Measurements from ENCODE around the gene PTBP2. TPM values are rescaled to one million over a fixed set of nuclear protein-coding genes. Genes with fewer than 3 reads are reported as not detected.

PTBP2 gene
- total RNA-seq, 4 donors from 2014 or later = 42.0 to 90.2 (median 51.2) TPM

GRCh38 chr1:96721053-96721415, 550 bp upstream of the PTBP2 start:
- TF ChIP-seq POLR2A (IDR thresholded peaks at IDR 0.05) (no peak), EP300 (IDR thresholded peaks at IDR 0.05) (no peak), CTCF (IDR thresholded peaks at IDR 0.05) (no peak)
- Histone ChIP-seq H3K4me1 (peaks cover 0 to 24% (median 8%) of the 10 kb centered on the region in 4 donors), H3K27me3 (no peaks in the 10 kb centered on the region), H3K36me3 (peaks cover 0 to 20% (median 0%) of the 10 kb centered on the region in 3 donors), H3K4me3 (peak overlapping the region; percentile 78 to 99 (median 90)), H3K27ac (peak overlapping the region; percentile 95 to 99 (median 96)), H3K9me3 (no peaks in the 10 kb centered on the region)
- DNase-seq (ENCODE audit: low spot score in 2 of 2) = no peak
- WGBS, 2 donors = 19 to 21% methylated on average over 6 of the region's 6 CpGs

DNA sequence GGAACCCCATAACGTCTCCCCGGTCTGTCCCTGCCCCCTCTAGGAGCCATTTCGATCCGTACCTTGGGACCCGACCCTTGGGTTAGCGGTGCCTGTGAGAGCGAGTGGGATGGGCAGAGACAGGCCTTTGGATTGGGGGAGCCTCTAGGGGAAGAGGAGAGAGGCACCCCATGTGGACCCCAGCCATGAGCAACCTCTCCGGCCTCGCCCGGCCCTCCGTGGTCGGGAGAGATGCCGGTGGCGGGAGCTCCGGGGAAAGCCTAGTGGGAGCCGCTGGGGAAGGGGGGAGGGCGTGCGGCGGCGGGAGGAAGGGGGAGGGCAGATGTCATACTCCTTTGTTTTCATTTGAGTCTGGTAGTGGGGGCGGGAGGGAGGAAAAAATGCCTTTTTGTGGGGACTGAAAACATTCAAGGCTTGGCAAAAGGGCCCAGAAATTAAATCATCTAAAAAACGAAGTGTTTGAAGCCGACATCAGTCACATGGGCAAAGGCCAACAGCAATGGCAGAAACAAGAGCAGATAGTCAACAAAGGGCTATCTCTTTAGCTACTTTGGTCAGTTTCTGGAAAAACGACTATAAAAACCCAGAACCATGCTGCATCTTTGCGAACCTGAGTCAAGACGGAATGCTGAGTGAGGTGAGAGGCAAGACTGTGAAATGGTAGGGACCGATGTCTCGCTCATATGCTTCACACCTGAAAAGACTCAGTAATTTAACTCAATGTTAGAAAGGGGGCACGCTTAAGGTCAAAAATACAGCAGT, 758 bp downstream of the PTBP2 start:
- TF ChIP-seq EP300 (IDR thresholded peaks at IDR 0.05) (peak in 1 of 2 donors; percentile 16), POLR2A (IDR thresholded peaks at IDR 0.05) (no peak), CTCF (IDR thresholded peaks at IDR 0.05) (no peak)
- Histone ChIP-seq H3K9me3 (no peaks in the 10 kb centered on the region), H3K27me3 (no peaks in the 10 kb centered on the region), H3K36me3 (peaks cover 0 to 33% (median 0%) of the 10 kb centered on the region in 3 donors), H3K27ac (peak overlapping the region; percentile 95 to 99 (median 96)), H3K4me3 (peak overlapping the region; percentile 78 to 99 (median 90)), H3K4me1 (peaks cover 0 to 30% (median 8%) of the 10 kb centered on the region in 4 donors)
- 0 to 1% methylated on average over 22 to 29 of the region's 29 CpGs for WGBS, 2 donors
- DNase-seq (ENCODE audit: low spot score in 2 of 2) = peak; percentile 38 to 55

DNA sequence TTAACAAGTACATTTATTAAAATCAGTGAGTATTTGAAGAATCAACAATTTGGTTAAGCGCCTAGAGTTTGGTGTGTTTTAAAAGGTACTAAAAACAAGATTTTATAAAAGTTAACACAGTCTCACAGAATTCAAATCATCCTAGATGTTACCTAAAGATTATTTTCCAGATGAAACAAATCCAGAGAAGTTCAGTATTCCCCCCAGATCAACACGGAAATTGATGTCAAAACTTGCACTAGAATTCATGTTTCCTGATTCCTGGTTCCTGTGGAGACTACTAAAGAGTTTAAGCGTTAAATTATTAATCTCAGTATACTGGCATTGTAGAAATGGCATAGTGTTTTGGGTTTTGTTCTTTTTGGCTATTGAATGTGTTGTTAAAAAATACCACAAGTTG, 1.4 kb downstream of the PTBP2 start:
- no peak for TF ChIP-seq POLR2A (IDR thresholded peaks at IDR 0.05)
- TF ChIP-seq CTCF (IDR thresholded peaks at IDR 0.05) = no peak
- TF ChIP-seq EP300 (IDR thresholded peaks at IDR 0.05) = no peak
- no peak for DNase-seq (ENCODE audit: low spot score in 2 of 2)
- Histone ChIP-seq H3K4me1 (peaks cover 0 to 36% (median 8%) of the 10 kb centered on the region in 4 donors), H3K27ac (peak overlapping the region in 3 of 4 donors; percentile 95 to 99 (median 97)), H3K4me3 (peak overlapping the region; percentile 78 to 99 (median 90)), H3K9me3 (no peaks in the 10 kb centered on the region), H3K36me3 (peaks cover 0 to 37% (median 0%) of the 10 kb centered on the region in 3 donors), H3K27me3 (no peaks in the 10 kb centered on the region)
- WGBS, 2 donors = 20 to 21% methylated on average over 3 of the region's 3 CpGs

GRCh38 chr1:96723377-96723776, 1.8 kb downstream of the PTBP2 start:
- H3K27ac ChIP-seq = peak overlapping the region in 3 of 4 donors; percentile 95 to 99 (median 97)
- no peak for DNase-seq (ENCODE audit: low spot score in 2 of 2)
- H3K27me3 ChIP-seq = no peaks in the 10 kb centered on the region

More at GRCh38 chr1:96723377-96723776, 1.8 kb downstream of the PTBP2 start:
- H3K4me3 ChIP-seq = peak overlapping the region in 3 of 4 donors; percentile 86 to 99 (median 95)
- WGBS, 2 donors = 37 to 46% methylated on average over 4 of the region's 4 CpGs
- TF ChIP-seq POLR2A (IDR thresholded peaks at IDR 0.05) (no peak), CTCF (IDR thresholded peaks at IDR 0.05) (no peak), EP300 (IDR thresholded peaks at IDR 0.05) (no peak)
- H3K4me1 ChIP-seq = peaks cover 0 to 39% (median 8%) of the 10 kb centered on the region in 4 donors
- peaks cover 0 to 39% (median 0%) of the 10 kb centered on the region in 3 donors for H3K36me3 ChIP-seq
- no peaks in the 10 kb centered on the region for H3K9me3 ChIP-seq
